Midbrain (tissue), 1 donor: ENCODE measurements around the gene RMDN3.

Experiments
- DNase-seq: peaks from one replicate; lab custom pipeline; 2025; lab: John Stamatoyannopoulos, UW

Gene RMDN3

GRCh38 chr15:40747685-40748631 is 7.1 kb downstream of the RMDN3 start:
- DNase-seq = no peak

GRCh38 chr15:40746916-40747418 is 8.1 kb downstream of the RMDN3 start:
- DNase-seq = no peak

GRCh38 chr15:40744815-40745152 is 10.3 kb downstream of the RMDN3 start:
- DNase-seq = no peak

DNA sequence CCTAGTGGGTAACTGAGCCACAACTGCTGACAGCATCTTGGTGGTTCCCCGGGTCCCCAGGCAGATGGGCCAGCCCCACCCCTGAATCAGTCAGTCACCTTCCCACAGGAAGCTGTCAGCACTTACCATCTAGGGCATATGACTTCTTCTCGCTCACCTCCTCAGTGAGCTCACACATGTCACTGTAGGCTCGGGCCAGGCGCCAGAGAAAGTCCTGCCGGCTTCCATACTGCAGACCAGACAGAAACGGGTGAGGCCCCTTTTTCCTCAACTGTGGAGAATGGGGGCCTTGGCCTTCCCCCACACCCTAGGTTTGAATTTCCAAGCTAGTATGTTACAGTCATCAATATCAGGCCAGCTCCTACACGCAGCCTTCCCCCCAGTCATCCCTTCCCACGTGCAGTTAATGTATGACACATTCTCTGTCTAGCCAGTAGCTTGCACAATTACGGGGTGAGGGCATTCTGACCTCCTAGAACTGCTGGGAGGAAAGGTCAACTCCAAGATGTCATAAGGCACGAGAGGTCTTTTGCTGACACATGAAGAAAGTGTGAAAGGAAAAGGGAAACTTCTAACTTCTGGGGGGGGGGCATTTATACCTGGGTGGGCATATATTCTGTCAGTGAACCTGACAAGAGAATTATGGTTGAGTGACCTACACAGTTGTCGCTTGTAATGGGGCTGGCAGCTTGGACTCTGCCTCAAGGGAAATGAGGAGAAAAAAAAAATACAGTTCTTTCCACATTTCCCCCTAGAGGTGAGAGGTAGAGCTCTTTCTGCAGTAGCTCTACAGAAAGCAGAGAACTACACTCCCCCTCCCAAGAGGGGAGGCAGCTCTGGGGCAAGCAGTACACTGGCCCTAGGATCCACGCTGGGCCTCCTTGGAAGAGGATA is 10.9 kb downstream of the RMDN3 start:
- no peak for DNase-seq

DNA sequence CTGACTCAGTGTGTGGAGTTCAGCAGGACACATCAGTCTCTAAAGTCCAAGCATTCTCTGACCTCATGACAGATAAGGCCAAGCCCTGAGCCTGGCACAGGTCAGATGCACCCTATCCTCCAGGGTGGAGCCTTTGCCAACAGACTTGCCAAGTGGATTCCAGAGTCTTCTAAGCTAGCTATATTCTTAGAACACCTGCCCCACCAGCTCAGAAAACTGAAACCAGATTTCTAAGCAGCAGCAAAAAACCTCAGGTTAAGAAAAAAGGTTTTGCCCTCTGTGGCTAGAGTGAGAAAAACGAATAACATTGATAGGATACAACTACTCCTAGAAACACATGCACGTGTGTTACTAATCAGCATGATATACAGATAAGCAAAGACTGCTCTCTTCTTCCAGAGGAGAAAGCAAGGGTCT is 11.6 kb downstream of the RMDN3 start:
- DNase-seq = no peak

DNA sequence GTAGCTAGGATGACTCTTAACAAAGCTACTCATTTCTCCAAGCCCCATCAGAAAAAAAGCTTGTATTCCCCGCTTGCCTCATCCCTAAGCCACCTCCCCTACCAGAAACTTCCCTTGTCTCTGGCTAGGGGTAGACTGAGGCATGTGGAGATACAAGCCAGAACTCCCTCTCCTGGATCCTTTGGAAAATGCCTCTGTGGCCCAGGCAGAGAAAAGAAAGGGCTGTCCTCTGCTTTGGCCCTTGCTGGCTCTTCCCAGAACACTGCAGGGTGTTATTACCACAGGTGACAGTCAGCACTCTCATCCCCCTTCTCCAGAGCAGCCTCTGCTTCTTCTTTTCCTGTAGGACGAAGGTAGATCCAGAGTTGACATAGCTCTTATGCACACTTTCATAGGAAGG is 15.2 kb downstream of the RMDN3 start:
- DNase-seq = no peak

DNA sequence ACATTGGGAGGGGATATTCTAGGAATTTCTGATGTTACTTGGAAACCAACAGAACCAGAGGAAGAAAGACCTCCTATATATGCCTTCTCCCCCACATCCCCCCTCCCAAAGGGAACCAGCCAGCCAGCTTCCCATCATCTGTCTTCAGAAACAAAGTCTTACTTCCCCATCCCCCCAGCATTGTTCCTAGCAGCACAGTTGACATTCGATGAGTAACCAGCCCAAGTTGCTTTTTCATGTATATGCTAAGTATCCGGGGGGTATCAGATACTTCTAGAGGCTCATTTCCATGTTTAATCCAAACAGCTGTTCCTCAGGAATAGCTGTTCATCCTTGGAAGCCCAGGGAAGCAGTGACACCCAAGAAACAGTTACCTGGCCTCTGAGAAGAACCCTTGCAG is 16.0 kb downstream of the RMDN3 start:
- DNase-seq = no peak

DNA sequence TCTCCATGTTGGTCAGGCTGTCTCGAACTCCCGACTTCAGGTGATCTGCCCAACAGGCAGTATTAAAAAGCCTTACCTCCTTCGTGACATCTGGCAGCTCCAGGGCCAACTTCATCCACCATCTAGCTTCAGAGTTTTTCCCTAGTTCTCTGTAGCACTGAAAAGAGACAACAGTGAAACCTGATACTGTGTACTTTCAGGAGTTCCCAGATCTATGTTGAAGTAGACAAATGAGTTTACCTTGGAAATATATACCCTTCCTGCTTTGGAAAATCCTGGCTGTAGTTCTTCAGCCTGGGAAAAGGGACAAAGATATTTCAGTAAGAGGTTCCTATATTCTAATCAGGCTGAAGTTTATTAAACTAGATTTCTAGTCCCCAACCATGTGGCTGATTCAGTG is 18.0 kb downstream of the RMDN3 start:
- no peak for DNase-seq

- DNase-seq = no peak
These were observed 18.5 kb downstream of the RMDN3 start for GRCh38 chr15:40736575-40736974.

GRCh38 chr15:40731034-40731433 is 24.0 kb downstream of the RMDN3 start:
- DNase-seq = no peak

DNA sequence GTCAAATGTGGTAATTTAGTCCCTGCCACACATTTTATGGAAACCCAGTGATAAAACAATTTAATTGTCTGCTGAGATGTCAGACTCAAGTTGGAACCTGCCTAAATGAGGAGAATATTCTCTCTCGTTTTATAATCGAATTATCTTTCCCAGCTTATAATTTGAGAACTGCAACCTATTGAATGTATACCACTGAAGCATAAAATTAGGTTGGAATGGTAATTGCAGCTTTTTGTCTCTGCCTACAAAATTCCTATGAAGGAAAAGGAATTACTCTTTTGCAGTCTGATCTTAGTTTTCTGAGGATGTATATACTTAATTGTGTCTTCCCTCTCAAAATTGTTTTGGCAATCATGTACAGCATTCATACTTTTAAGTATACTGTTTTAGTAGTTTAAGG is 31.1 kb downstream of the RMDN3 start:
- no peak for DNase-seq

DNA sequence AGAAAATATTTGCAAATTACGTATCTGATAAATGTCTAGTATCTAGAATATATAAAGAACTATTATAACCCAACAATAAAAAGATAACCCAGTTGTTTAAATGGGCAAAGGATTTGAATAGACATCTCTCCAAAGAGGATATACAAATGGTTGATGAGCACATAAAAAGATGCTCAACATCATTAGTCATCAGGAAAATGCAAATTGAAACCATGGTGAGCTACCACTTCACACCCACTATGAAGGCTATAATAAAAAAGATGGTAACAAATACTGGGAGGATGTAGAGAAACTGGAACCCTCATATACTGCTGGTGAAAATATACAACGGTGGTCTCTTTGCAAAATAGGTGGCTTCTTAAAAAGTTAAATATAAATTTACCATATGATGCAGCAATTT is 32.1 kb downstream of the RMDN3 start:
- no peak for DNase-seq

DNA sequence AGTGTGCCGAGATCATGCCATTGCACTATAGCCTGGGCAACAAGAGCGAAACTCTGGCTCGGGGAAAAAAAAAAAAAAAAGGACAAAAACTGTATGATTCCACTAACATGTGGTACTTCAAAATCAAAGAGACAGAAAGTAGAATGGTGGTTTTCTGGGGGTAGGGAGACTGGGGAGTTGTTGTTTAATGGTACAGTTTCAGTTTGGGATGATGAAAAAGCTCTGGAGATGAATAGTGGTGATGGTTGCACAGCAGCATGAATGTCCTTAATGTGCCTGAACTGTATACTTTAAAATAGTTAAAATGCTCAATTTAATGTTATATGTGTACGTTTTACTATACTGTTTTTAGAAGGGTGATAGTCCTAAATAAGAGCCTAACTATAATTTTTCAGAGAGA is 32.7 kb downstream of the RMDN3 start:
- no peak for DNase-seq

DNA sequence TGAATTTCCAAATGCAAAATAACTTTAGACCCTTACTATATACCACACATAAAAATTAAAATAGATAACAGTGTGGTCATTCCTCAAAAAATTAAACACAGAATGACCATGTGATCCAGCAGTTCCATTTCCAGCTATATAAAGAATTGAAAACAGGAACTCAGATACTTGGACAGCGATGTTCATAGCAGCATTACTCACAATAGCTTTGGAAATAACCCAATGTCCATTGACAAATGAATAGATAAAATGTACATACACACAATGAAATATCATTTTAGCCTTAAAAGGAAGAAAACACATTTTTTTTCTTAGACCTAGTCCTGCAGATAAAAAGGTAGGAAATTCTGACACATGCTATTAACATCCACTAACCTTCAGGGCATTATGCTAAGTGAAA is 33.4 kb downstream of the RMDN3 start:
- DNase-seq = no peak

GRCh38 chr15:40716165-40716564 is 38.9 kb downstream of the RMDN3 start:
- DNase-seq = no peak

DNA sequence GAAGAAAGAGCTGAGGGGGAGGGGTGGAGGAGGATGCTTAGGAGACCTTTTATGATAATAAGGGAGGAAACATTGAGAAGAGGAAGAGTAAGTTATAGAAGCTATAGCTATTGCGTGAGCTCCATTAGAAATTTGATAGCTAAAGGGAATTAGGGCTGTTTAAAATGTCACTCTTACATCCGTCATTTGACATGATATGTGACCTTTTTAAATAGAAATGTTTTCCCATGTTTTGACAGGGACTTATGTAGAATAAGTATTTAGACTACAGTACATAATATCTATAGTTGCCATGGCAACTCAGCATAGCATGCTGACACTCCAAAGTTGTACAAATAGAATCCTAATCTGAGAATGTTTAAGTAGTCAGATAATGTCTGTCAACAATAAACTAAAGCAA is 40.9 kb downstream of the RMDN3 start:
- DNase-seq = no peak

DNA sequence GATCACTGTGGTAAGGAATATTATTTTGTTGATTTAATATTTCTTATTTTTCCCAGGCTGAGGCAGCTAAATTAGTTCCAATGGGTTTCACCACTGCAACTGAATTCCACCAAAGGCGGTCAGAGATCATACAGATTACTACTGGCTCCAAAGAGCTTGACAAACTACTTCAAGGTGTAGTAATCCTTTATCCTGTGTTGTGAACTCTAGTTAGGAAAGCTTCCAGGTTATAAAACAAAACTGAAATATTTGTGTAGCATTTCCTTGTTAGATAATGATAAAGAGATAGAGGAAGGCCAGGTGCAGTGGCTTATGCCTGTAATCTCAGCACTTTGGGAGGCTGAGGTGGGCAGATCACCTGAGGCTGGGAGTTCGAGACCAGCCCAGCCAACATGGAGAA is 48.9 kb downstream of the RMDN3 start:
- no peak for DNase-seq

DNA sequence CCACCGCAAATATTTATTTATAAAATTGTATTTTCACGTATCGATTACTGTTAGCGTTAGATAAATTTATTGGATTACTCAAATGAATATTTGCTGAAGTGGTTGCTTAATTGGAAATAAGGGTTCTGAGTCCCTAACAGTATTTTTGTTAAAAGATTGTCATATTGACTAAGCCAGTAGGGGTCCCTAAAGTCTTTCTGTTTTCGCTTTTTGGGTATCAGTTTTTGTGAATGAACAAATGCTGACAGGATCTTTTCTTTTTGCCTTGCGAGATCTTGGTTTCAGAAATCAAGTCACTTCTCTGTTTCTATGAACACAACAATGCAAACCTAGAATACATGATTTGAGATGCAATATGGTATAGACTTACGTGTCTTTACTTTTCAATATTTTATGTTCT is 53.0 kb downstream of the RMDN3 start:
- DNase-seq = no peak

- DNase-seq = no peak
These were observed 57.1 kb downstream of the RMDN3 start for GRCh38 chr15:40697916-40698315.

GRCh38 chr15:40696228-40696627 is 58.8 kb downstream of the RMDN3 start:
- no peak for DNase-seq

DNA sequence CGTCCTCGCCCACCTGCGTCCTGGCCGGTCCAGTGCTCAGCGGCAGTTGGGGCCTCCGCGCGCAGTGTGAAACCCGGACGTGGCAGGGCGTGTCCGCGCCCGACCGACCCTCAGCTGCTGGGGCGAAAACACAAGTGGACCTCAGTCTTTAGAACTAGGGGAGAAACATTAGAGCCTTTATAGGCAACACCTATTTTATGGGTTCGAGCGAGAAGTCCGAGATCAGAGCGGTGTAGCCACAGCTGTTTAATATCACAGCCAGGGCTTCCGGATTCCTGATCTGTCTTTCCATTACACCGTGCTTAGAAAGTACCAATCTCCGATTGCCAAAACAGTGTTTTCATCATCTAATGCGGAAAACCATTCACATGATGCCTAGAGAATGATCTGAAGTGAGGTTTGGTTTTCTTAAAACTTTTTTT is 59.6 kb downstream of the RMDN3 start:
- no peak for DNase-seq

- DNase-seq = peak; percentile 89
These were observed 60.2 kb downstream of the RMDN3 start, which contains the start of gene RAD51 for GRCh38 chr15:40694688-40695468. TSS of gene RAD51 (plus strand) at chr15:40695174. CDS start at chr15:40698759, 3,585 bp downstream.
